Measurements from ENCODE around the gene ZNF202. TPM values are rescaled to one million over a fixed set of nuclear protein-coding genes. Genes with fewer than 3 reads are reported as not detected.

The ZNF202 gene
- 29.6 and 30.1 TPM in 2 replicates for total RNA-seq
- long read RNA-seq, full-length matches to known transcripts, result 2 of 47 reads
- long read RNA-seq, partial matches to known transcripts, result 8 of 47 reads
- long read RNA-seq, other reads (novel, unspliced or antisense), result 37 of 47 reads

DNA sequence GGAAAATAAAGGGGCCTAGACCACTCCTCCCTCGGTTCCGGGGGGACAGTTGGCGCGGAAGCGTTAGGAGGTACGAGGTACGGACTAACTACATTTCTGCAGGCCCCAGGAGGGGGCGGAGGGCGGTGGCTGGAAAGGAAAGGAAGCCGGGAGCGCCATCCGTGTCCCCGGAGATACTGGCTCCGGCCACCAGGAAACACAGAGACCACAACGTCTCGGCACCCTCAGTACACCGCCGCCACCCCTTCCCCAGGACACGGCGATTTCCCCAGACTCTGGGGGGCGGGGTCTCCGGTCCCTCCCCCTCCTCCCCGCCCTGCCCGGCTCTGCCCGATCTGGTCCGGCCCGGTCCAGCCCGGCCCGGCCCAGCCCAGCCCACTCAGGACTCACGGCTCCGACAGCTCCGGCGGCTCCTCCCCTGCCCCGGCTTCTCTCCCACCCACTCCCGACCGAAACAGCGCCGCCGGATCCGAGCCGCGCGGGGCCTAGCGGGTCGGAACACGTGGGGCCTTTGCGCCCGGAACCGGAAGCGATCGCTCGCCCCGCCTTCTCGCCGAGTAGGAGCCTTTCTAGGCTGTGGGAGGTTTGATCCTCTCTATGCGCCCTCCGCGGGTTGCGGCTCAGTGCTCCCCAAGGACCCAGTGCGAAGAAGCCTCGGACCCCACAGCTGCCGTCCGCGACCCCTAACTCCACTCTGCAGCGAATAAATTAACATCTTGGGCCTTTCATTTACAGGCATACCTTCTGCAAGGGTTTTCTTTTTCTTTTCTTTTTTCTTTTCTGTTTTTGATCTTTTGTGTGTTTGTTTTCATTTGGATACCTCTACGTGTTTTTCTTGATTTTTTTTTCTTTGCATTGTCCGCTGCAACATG lies at the start of gene ZNF202:
TSS of gene ZNF202 (minus strand) at position 502 of the 872 bp plus-strand sequence. CDS start 10,772 bp downstream, outside the sequence.
- H3K27me3 Mint-ChIP-seq, result no peaks in the 10 kb centered on the region
- H3K4me3 Mint-ChIP-seq (ENCODE audit: low read depth), result peak within 1 kb of the TSS; percentile 82
- DNase-seq (ENCODE audit: low spot score, unreplicated experiment), result peak; percentile 74
- no peaks in the 10 kb centered on the region for H3K9me3 Mint-ChIP-seq (ENCODE audit: low read depth)
- H3K4me1 Mint-ChIP-seq (ENCODE audit: low read depth), result peaks cover 29% of the 10 kb centered on the region
- H3K36me3 Mint-ChIP-seq (ENCODE audit: insufficient read depth), result peaks cover 18% of the 10 kb centered on the region
- TF ChIP-seq, protein P1, sequence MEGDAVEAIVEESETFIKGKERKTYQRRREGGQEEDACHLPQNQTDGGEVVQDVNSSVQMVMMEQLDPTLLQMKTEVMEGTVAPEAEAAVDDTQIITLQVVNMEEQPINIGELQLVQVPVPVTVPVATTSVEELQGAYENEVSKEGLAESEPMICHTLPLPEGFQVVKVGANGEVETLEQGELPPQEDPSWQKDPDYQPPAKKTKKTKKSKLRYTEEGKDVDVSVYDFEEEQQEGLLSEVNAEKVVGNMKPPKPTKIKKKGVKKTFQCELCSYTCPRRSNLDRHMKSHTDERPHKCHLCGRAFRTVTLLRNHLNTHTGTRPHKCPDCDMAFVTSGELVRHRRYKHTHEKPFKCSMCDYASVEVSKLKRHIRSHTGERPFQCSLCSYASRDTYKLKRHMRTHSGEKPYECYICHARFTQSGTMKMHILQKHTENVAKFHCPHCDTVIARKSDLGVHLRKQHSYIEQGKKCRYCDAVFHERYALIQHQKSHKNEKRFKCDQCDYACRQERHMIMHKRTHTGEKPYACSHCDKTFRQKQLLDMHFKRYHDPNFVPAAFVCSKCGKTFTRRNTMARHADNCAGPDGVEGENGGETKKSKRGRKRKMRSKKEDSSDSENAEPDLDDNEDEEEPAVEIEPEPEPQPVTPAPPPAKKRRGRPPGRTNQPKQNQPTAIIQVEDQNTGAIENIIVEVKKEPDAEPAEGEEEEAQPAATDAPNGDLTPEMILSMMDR (IDR thresholded peaks at IDR 0.05; ENCODE audit: unreplicated experiment), result peak; percentile 56
- peak within 1 kb of the TSS; percentile 95 for H3K27ac Mint-ChIP-seq

DNA sequence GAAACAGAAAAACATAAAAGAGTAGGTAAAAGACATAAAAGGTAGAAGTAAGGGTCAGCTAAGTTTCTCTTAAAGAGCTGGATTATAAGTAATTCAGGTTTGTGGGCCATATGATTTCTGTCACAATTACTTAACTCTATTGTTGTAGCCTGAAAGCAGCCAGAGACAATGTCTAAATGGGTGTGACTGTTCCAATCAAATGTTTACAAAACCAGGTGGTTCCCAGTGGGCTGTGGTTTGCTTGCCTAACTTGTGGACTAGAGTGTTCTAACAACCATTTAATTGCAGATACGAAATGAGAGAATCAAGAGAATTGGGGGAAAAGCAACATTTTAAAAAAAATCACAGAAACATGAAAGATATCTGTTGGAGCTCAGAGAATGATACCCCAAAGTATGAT lies 42.1 kb upstream of the ZNF202 start:
- H3K9me3 Mint-ChIP-seq (ENCODE audit: low read depth), result peaks cover 9% of the 10 kb centered on the region
- no peak for DNase-seq (ENCODE audit: low spot score, unreplicated experiment)
- no peaks in the 10 kb centered on the region for H3K27me3 Mint-ChIP-seq
- H3K4me3 Mint-ChIP-seq (ENCODE audit: low read depth), result no peak overlapping the region
- H3K4me1 Mint-ChIP-seq (ENCODE audit: low read depth), result no peaks in the 10 kb centered on the region
- TF ChIP-seq, protein P1 (IDR thresholded peaks at IDR 0.05; ENCODE audit: unreplicated experiment), result no peak
- H3K36me3 Mint-ChIP-seq (ENCODE audit: insufficient read depth), result peaks cover 3% of the 10 kb centered on the region
- no peak overlapping the region for H3K27ac Mint-ChIP-seq

DNA sequence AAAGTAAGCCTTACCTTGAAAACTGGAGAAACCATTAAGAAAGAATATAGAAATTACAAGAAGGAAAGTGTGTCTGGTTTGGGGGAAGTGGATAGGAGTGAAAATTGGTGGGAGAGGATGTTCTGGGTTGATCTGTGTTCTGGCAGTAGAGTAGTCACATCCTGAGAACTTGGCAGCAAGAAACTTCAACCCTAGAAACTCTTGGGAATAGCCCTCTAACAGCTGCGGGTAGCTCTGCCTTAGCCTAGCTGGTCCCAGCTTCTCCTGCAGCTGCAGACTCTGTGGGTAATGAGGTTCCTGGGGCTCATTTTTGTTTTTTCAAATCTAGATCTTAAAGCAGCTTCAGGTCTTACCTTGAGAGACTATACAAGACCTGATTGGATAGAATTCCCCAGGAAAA lies 37.1 kb upstream of the ZNF202 start:
- Mint-ChIP-seq H3K27ac (no peak overlapping the region), H3K9me3 (ENCODE audit: low read depth) (no peaks in the 10 kb centered on the region), H3K27me3 (no peaks in the 10 kb centered on the region), H3K36me3 (ENCODE audit: insufficient read depth) (no peaks in the 10 kb centered on the region), H3K4me1 (ENCODE audit: low read depth) (peaks cover 5% of the 10 kb centered on the region), H3K4me3 (ENCODE audit: low read depth) (no peak overlapping the region)
- TF ChIP-seq, protein P1 (IDR thresholded peaks at IDR 0.05; ENCODE audit: unreplicated experiment), result no peak
- DNase-seq (ENCODE audit: low spot score, unreplicated experiment), result no peak

DNA sequence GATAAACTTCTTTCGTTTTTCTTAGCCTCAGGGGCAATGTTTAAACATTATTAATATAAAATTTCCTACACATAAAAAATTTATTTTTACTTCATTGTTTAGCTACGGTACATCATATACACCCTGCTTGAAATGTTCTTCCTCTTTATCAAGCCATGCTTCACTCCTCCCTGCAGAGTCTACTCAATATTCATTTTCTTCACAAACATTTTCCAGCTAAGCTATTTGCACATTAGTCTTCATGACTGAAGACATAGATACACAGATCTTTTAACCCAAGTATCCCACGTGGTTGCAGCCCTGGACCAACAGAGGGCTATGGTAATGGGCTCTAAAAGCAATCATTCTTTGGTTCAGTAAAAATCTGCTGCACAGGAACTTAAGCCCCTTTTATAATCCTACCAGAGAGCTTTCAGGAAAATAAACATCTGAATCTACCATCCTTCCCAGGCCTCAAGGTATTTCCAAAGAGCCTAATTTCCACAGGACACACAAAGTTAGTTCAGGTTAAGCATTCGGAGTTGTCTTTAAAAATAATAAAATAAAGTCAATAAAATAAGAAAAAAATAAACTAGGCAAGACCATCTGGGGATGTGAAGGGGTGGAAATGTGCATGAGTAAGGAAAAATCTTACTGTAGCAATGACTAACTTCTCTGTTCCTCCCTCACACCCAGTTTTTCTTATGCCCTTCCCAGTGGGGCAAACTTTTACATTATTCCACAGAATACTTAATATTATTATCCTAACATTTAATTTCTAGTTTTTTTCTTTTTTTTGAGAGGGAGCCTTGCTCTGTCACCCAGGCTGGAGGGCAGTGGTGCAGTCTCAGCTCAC lies 34.5 kb upstream of the ZNF202 start:
- H3K27ac Mint-ChIP-seq, result no peak overlapping the region
- H3K36me3 Mint-ChIP-seq (ENCODE audit: insufficient read depth), result no peaks in the 10 kb centered on the region
- TF ChIP-seq, protein P1 (IDR thresholded peaks at IDR 0.05; ENCODE audit: unreplicated experiment), result no peak
- DNase-seq (ENCODE audit: low spot score, unreplicated experiment), result no peak
- no peaks in the 10 kb centered on the region for H3K27me3 Mint-ChIP-seq
- no peak overlapping the region for H3K4me3 Mint-ChIP-seq (ENCODE audit: low read depth)
- peaks cover 5% of the 10 kb centered on the region for H3K4me1 Mint-ChIP-seq (ENCODE audit: low read depth)
- no peaks in the 10 kb centered on the region for H3K9me3 Mint-ChIP-seq (ENCODE audit: low read depth)

DNA sequence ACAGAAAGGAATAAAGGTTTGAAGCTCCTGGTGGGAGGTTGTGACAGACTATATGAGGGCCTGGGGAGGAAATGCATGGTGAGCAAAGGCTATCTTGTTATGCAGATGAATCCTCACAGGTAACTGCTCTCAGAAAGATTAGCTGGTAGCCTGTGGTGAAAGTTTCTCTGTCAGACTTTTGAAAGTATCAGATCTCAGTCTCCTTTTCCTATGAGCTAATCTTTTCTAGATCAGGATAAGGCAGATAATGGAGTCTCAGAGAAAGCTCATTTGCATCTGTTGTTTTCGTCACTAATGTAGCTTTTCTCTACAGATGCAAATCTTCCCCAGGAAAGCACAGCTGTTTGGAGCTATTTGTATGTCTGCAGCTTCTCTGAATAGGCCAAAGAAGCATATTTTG lies 33.8 kb upstream of the ZNF202 start:
- Mint-ChIP-seq H3K4me1 (ENCODE audit: low read depth) (peaks cover 5% of the 10 kb centered on the region), H3K4me3 (ENCODE audit: low read depth) (no peak overlapping the region), H3K9me3 (ENCODE audit: low read depth) (no peaks in the 10 kb centered on the region), H3K27me3 (no peaks in the 10 kb centered on the region), H3K27ac (no peak overlapping the region), H3K36me3 (ENCODE audit: insufficient read depth) (no peaks in the 10 kb centered on the region)
- TF ChIP-seq, protein P1 (IDR thresholded peaks at IDR 0.05; ENCODE audit: unreplicated experiment), result no peak
- no peak for DNase-seq (ENCODE audit: low spot score, unreplicated experiment)
